Measurements from ENCODE around the gene SSH2. TPM values are rescaled to one million over a fixed set of nuclear protein-coding genes. Genes with fewer than 3 reads are reported as not detected.
A peak's percentile ranks its signal among the peaks of the same experiment; 100 is the strongest.

The SSH2 gene
- total RNA-seq, 1 experiment from 2014 or later: 8.5 TPM

- DNase-seq (no peak), ATAC-seq (no peak)
- Histone ChIP-seq H3K4me1 (ENCODE audit: insufficient read depth, low read length) (peaks cover 2% of the 10 kb centered on the region; the same call in 1 of the 2 replicates), H2AFZ (ENCODE audit: low read length) (no peak overlapping the region), H3K27ac (ENCODE audit: low read length) (no peak overlapping the region), H3K9me2 (replicated peaks; ENCODE audit: low read length) (no peaks in the 10 kb centered on the region), H3K27me3 (ENCODE audit: low read length) (no peaks in the 10 kb centered on the region), H3K36me3 (ENCODE audit: low read depth, low read length) (no peaks in the 10 kb centered on the region), H3F3A (ENCODE audit: low read length, unreplicated experiment) (no peaks in the 10 kb centered on the region), H3K9me3 (ENCODE audit: low read length) (no peaks in the 10 kb centered on the region), H4K20me1 (ENCODE audit: low read length) (no peaks in the 10 kb centered on the region), H3K79me2 (ENCODE audit: low read length) (no peaks in the 10 kb centered on the region), H3K4me2 (ENCODE audit: low read length) (no peak overlapping the region), H3K9ac (ENCODE audit: low read length) (no peak overlapping the region), H3K4me3 (ENCODE audit: low read length) (no peak overlapping the region)
- no peak for TF ChIP-seq CTCF (conservative IDR thresholded peaks at IDR 0.05; ENCODE audit: low read depth, low read length)
- TF ChIP-seq EZH2 (IDR thresholded peaks at IDR 0.05; ENCODE audit: low read length, unreplicated experiment): no peak
- TF ChIP-seq EZH2phosphoT487 (IDR thresholded peaks at IDR 0.05; ENCODE audit: borderline replicate concordance, low read length): no peak
- POLR2A ChIA-PET (ENCODE audit: unreplicated experiment): no interaction called here
- CTCF ChIA-PET: no interaction called here
- no TSS peak for BruUV-seq (replicated peaks)
- intact Hi-C loops (cut with micrococcal nuclease): no loop called here
Observed at GRCh38 chr17:29791336-29792080, 138.5 kb downstream of the SSH2 start.

GRCh38 chr17:29789196-29790170, 140.5 kb downstream of the SSH2 start:
- H3K27me3 ChIP-seq (ENCODE audit: low read length): no peaks in the 10 kb centered on the region
- no peak overlapping the region for H3K4me2 ChIP-seq (ENCODE audit: low read length)
- ATAC-seq: no peak
- H3K36me3 ChIP-seq (ENCODE audit: low read depth, low read length): no peaks in the 10 kb centered on the region
- intact Hi-C loops (cut with micrococcal nuclease): no loop called here
- H3K9ac ChIP-seq (ENCODE audit: low read length): no peak overlapping the region
- H3F3A ChIP-seq (ENCODE audit: low read length, unreplicated experiment): no peaks in the 10 kb centered on the region
- H3K4me1 ChIP-seq (ENCODE audit: insufficient read depth, low read length): peaks cover 9% of the 10 kb centered on the region
- TF ChIP-seq EZH2 (IDR thresholded peaks at IDR 0.05; ENCODE audit: low read length, unreplicated experiment) (no peak), EZH2phosphoT487 (IDR thresholded peaks at IDR 0.05; ENCODE audit: borderline replicate concordance, low read length) (no peak), CTCF (conservative IDR thresholded peaks at IDR 0.05; ENCODE audit: low read depth, low read length) (no peak)
- ChIA-PET CTCF (no interaction called here), POLR2A (ENCODE audit: unreplicated experiment) (no interaction called here)
- no peak overlapping the region for H3K27ac ChIP-seq (ENCODE audit: low read length)
- no peak overlapping the region for H3K4me3 ChIP-seq (ENCODE audit: low read length)
- DNase-seq: peak; percentile 2
- H2AFZ ChIP-seq (ENCODE audit: low read length): no peak overlapping the region
- no peaks in the 10 kb centered on the region for H3K9me3 ChIP-seq (ENCODE audit: low read length)
- H4K20me1 ChIP-seq (ENCODE audit: low read length): no peaks in the 10 kb centered on the region
- H3K9me2 ChIP-seq (replicated peaks; ENCODE audit: low read length): no peaks in the 10 kb centered on the region
- H3K79me2 ChIP-seq (ENCODE audit: low read length): no peaks in the 10 kb centered on the region
- no TSS peak for BruUV-seq (replicated peaks)

All from PC-3 (cell line).